Smooth muscle cell (in vitro differentiated cells): ENCODE data around the gene ITPR1. TPM values are rescaled to one million over a fixed set of nuclear protein-coding genes. Genes with fewer than 3 reads are reported as not detected.

ENCODE experiments used
- DNase-seq: peaks from one replicate; lab custom pipeline; 2025; ENCODE audit not compliant: unreplicated experiment; lab: John Stamatoyannopoulos, UW
- H2AFZ ChIP-seq: fragments of 200-600 bp; sonication (generic); 2 replicates; pipeline ENCODE4 v1.6.0; 2016; ENCODE audit warnings: antibody characterized with exemption, low read depth, mild to moderate bottlenecking
- H3F3A ChIP-seq: fragments of 200-600 bp; sonication (generic); 2 replicates; pipeline ENCODE4 v1.6.0; 2017; ENCODE audit warnings: antibody characterized with exemption, low read depth
- H3K27ac ChIP-seq: fragments of 200-600 bp; sonication (generic); 2 replicates; pipeline ENCODE4 v1.5.1; 2016; ENCODE audit warnings: low read depth, mild to moderate bottlenecking
- H3K27me3 ChIP-seq: fragments of 200-600 bp; sonication (generic); 2 replicates; pipeline ENCODE4 v1.6.1; 2016; ENCODE audit warnings: low read depth, mild to moderate bottlenecking
- H3K36me3 ChIP-seq: fragments of 200-600 bp; sonication (generic); 2 replicates; pipeline ENCODE4 v1.5.1; 2016; ENCODE audit warnings: low read depth
- H3K4me1 ChIP-seq: fragments of 200-600 bp; sonication (generic); 2 replicates; pipeline ENCODE4 v1.5.1; 2016; ENCODE audit warnings: low read depth
- H3K4me2 ChIP-seq: fragments of 200-600 bp; sonication (generic); 2 replicates; pipeline ENCODE4 v1.6.0; 2016; ENCODE audit warnings: mild to moderate bottlenecking
- H3K4me3 ChIP-seq: fragments of 200-600 bp; sonication (generic); 2 replicates; pipeline ENCODE4 v1.5.1; 2016; ENCODE audit warnings: mild to moderate bottlenecking
- H3K79me2 ChIP-seq: fragments of 200-600 bp; sonication (generic); 2 replicates; pipeline ENCODE4 v1.6.0; 2016; ENCODE audit warnings: low read depth, mild to moderate bottlenecking
- H3K9ac ChIP-seq: fragments of 200-600 bp; sonication (generic); 2 replicates; pipeline ENCODE4 v1.6.0; 2016; ENCODE audit warnings: low read depth
- H3K9me3 ChIP-seq: fragments of 200-600 bp; sonication (generic); replicated peaks from 2 replicates; pipeline ENCODE4 v1.5.1; 2016; ENCODE audit warnings: low read depth
- H4K20me1 ChIP-seq: fragments of 200-600 bp; sonication (generic); 2 replicates; pipeline ENCODE4 v1.6.0; 2016; ENCODE audit warnings: low read depth
- WGBS: methylation state at CpG from one replicate; pipeline ENCODE4 v1.1.7; 2016; ENCODE audit warnings: low lambda C conversion rate; 5-methylcytosine and 5-hydroxymethylcytosine counted together
- polyA plus RNA-seq: library from polyadenylated mRNA; unstranded; fragments of >200 nt; fragmentation: Nextera tagmentation; extraction: Ambion mirVana; gene quantifications from 2 replicates; pipeline ENCODE4 v1.2.1, GENCODE V29; 2016
- total RNA-seq: library from RNA; depleted of rRNA; stranded (reverse); fragments of >200 nt; gene quantifications from 2 replicates; pipeline ENCODE4 v1.2.3, GENCODE V29; 2014
- TF ChIP-seq, protein P1 (sequence below): fragments of 200-600 bp; sonication (generic); IDR thresholded peaks from 2 replicates; pipeline ENCODE4 v1.5.1; 2017; ENCODE audit warnings: borderline replicate concordance, mild to moderate bottlenecking, antibody characterized with exemption; ENCODE audit not compliant: insufficient read depth, poor library complexity, severe bottlenecking

Gene ITPR1
- total and polyA plus RNA-seq, 2 experiments from 2014 or later = 16.4 to 28.6 TPM

DNA sequence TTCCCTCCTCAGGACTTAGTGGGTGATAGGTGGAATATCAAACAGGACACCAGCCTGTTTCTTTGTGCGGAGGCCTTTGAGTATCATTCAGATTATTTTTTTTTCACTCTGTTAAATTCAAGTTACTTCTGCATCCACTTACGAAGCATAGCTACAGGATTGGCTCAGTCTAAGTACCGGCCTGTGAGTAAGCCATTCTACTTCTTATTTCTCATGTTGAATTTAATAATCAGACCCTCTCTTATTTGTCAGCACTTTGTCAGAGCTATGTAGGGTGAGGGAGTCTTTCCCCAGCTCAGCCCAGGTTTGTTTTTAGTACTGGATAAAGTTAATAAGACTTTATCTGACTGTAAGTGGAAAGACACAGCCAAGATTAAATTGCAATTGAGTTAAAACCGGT lies 54.7 kb downstream of the ITPR1 start:
- DNase-seq = no peak
- no peak overlapping the region for H3K4me3 ChIP-seq
- H2AFZ ChIP-seq = no peak overlapping the region
- no peaks in the 10 kb centered on the region for H3K9me3 ChIP-seq
- peaks cover 5% of the 10 kb centered on the region for H3F3A ChIP-seq
- no peak overlapping the region for H3K27ac ChIP-seq
- H3K4me2 ChIP-seq = no peak overlapping the region
- H3K79me2 ChIP-seq = no peaks in the 10 kb centered on the region
- no peak overlapping the region for H3K9ac ChIP-seq
- H3K36me3 ChIP-seq = no peaks in the 10 kb centered on the region
- TF ChIP-seq, protein P1, sequence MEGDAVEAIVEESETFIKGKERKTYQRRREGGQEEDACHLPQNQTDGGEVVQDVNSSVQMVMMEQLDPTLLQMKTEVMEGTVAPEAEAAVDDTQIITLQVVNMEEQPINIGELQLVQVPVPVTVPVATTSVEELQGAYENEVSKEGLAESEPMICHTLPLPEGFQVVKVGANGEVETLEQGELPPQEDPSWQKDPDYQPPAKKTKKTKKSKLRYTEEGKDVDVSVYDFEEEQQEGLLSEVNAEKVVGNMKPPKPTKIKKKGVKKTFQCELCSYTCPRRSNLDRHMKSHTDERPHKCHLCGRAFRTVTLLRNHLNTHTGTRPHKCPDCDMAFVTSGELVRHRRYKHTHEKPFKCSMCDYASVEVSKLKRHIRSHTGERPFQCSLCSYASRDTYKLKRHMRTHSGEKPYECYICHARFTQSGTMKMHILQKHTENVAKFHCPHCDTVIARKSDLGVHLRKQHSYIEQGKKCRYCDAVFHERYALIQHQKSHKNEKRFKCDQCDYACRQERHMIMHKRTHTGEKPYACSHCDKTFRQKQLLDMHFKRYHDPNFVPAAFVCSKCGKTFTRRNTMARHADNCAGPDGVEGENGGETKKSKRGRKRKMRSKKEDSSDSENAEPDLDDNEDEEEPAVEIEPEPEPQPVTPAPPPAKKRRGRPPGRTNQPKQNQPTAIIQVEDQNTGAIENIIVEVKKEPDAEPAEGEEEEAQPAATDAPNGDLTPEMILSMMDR = no peak
- no peaks in the 10 kb centered on the region for H3K4me1 ChIP-seq
- no peaks in the 10 kb centered on the region for H4K20me1 ChIP-seq
- 92% methylated on average over 4 of the region's 4 CpGs for WGBS
- H3K27me3 ChIP-seq = no peaks in the 10 kb centered on the region

GRCh38 chr3:4548356-4548755 lies 55.2 kb downstream of the ITPR1 start:
- no peak overlapping the region for H3K4me3 ChIP-seq
- TF ChIP-seq, protein P1 = no peak
- no peaks in the 10 kb centered on the region for H3K79me2 ChIP-seq
- no peaks in the 10 kb centered on the region for H3K4me1 ChIP-seq
- H3K9me3 ChIP-seq = no peaks in the 10 kb centered on the region
- no peak overlapping the region for H3K9ac ChIP-seq
- peaks cover 5% of the 10 kb centered on the region for H3F3A ChIP-seq
- H4K20me1 ChIP-seq = no peaks in the 10 kb centered on the region
- no peak overlapping the region for H3K4me2 ChIP-seq
- H3K27ac ChIP-seq = no peak overlapping the region
- DNase-seq = no peak
- H2AFZ ChIP-seq = no peak overlapping the region
- WGBS = 85% methylated on average over 4 of the region's 4 CpGs
- no peaks in the 10 kb centered on the region for H3K36me3 ChIP-seq
- H3K27me3 ChIP-seq = no peaks in the 10 kb centered on the region

DNA sequence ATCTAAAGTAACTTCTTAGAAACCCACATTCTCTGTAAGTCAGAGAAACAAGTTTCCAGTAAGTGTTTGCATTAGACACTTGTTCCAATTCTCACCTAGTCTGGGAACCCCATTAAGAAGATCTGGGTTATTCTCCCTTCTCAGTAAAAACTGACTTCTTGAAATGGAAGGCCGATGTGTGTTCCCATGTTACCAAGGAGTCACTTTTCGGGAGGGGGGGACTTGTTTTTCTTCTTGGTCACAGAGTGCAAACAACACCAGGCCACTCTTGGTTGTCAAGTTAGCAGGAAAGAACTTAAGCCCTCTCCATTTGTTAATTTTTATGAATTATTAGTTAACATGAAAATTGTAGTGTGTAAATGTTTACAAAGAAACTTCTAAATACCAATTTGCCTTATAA lies 55.6 kb downstream of the ITPR1 start:
- 95% methylated on average over 2 of the region's 2 CpGs for WGBS
- Histone ChIP-seq H4K20me1 (no peaks in the 10 kb centered on the region), H3K9ac (no peak overlapping the region), H3K79me2 (no peaks in the 10 kb centered on the region), H3K27ac (no peak overlapping the region), H3K36me3 (no peaks in the 10 kb centered on the region), H3F3A (peaks cover 5% of the 10 kb centered on the region), H2AFZ (no peak overlapping the region), H3K4me3 (no peak overlapping the region), H3K4me1 (no peaks in the 10 kb centered on the region), H3K4me2 (no peak overlapping the region), H3K9me3 (no peaks in the 10 kb centered on the region), H3K27me3 (no peaks in the 10 kb centered on the region)
- DNase-seq = no peak
- TF ChIP-seq, protein P1 = no peak

DNA sequence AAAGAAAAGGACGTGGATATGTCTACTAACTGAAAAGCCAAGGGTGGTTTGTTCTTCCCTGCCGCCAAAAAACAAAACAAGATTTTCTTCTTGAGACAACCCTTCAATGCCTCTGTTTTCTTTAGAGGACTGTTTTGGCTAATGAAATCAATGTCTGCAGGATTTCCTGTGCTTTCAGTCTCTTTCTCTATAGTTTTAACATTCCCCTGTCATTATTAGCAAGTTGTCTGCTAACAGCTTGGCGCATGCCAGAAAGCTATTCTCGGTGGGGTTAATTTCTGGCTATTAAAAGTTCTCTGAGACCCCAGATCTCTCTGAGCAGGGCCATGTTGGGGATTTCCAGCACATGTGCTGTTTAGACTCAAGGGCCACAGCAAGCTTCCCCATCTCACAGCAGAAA lies 56.7 kb downstream of the ITPR1 start:
- H3K27ac ChIP-seq = no peak overlapping the region
- H3F3A ChIP-seq = peaks cover 5% of the 10 kb centered on the region
- DNase-seq = no peak
- WGBS = 44% methylated on average over 4 of the region's 4 CpGs
- H3K27me3 ChIP-seq = no peaks in the 10 kb centered on the region
- H2AFZ ChIP-seq = no peak overlapping the region
- H3K9ac ChIP-seq = no peak overlapping the region
- H3K9me3 ChIP-seq = no peaks in the 10 kb centered on the region
- H4K20me1 ChIP-seq = no peaks in the 10 kb centered on the region
- TF ChIP-seq, protein P1 = no peak
- no peak overlapping the region for H3K4me3 ChIP-seq
- no peak overlapping the region for H3K4me2 ChIP-seq
- no peaks in the 10 kb centered on the region for H3K36me3 ChIP-seq
- H3K4me1 ChIP-seq = no peaks in the 10 kb centered on the region
- no peaks in the 10 kb centered on the region for H3K79me2 ChIP-seq
